ENCODE measurements around the gene SLC18A2. TPM values are rescaled to one million over a fixed set of nuclear protein-coding genes. Genes with fewer than 3 reads are reported as not detected.
A peak's percentile ranks its signal among the peaks of the same experiment; 100 is the strongest.
"Not testable (repeated sequence)": the region's sequence is repeated elsewhere in the genome, so short reads cannot be mapped to it uniquely, and the experiment has no call there.

SLC18A2 gene
- polyA plus RNA-seq, 4 donors = 0.22 to 0.57 (median 0.33) TPM

GRCh38 chr10:117224881-117225280 is 16.0 kb upstream of the SLC18A2 start:
- H3K4me1 ChIP-seq (ENCODE audit: control insufficient read depth in 3 of 3, insufficient read depth in 2 of 3, low read depth in 1 of 3, low read length in 2 of 3) = no peaks in the 10 kb centered on the region
- H3K36me3 ChIP-seq (ENCODE audit: control insufficient read depth in 3 of 3, insufficient read depth in 2 of 3, low read depth in 1 of 3, low read length in 3 of 3) = no peaks in the 10 kb centered on the region
- H3K27me3 ChIP-seq (ENCODE audit: control insufficient read depth in 3 of 3, insufficient read depth in 3 of 3, low read length in 3 of 3) = peaks cover 0 to 33% (median 0%) of the 10 kb centered on the region in 3 donors
- peaks cover 0 to 5% of the 10 kb centered on the region in 2 donors for H3K9me3 ChIP-seq (ENCODE audit: control insufficient read depth in 2 of 2, insufficient read depth in 1 of 2, low read depth in 1 of 2, low read length in 1 of 2)
- no peak for DNase-seq
- FAIRE-seq = no peak
- H3K27ac ChIP-seq (ENCODE audit: low read depth in 1 of 3, low read length in 2 of 3) = no peak overlapping the region
- no peak overlapping the region for H3K4me3 ChIP-seq (ENCODE audit: low read depth in 1 of 3, low read length in 3 of 3)
- 83 to 85% (median 85%) methylated on average over 3 of the region's 3 CpGs for WGBS, 3 donors

- H3K4me3 ChIP-seq (ENCODE audit: low read depth in 1 of 3, low read length in 3 of 3) = no peak overlapping the region
- H3K27me3 ChIP-seq (ENCODE audit: control insufficient read depth in 3 of 3, insufficient read depth in 3 of 3, low read length in 3 of 3) = peaks cover 0 to 31% (median 4%) of the 10 kb centered on the region in 3 donors
- peaks cover 0 to 6% of the 10 kb centered on the region in 2 donors for H3K9me3 ChIP-seq (ENCODE audit: control insufficient read depth in 2 of 2, insufficient read depth in 1 of 2, low read depth in 1 of 2, low read length in 1 of 2)
- 19 to 35% (median 23%) methylated on average over 10 of the region's 10 CpGs for whole genome bisulfite sequencing, 3 donors
- no peaks in the 10 kb centered on the region for H3K36me3 ChIP-seq (ENCODE audit: control insufficient read depth in 3 of 3, insufficient read depth in 2 of 3, low read depth in 1 of 3, low read length in 3 of 3)
- H3K27ac ChIP-seq (ENCODE audit: low read depth in 1 of 3, low read length in 2 of 3) = no peak overlapping the region
- DNase-seq (peak; percentile 45 to 54), FAIRE-seq (no peak)
- H3K4me1 ChIP-seq (ENCODE audit: control insufficient read depth in 3 of 3, insufficient read depth in 2 of 3, low read depth in 1 of 3, low read length in 2 of 3) = no peaks in the 10 kb centered on the region
These were observed 14.0 kb upstream of the SLC18A2 start for GRCh38 chr10:117226813-117227451.

GRCh38 chr10:117228210-117228609 is 12.7 kb upstream of the SLC18A2 start:
- Histone ChIP-seq H3K27me3 (ENCODE audit: control insufficient read depth in 3 of 3, insufficient read depth in 3 of 3, low read length in 3 of 3) (peaks cover 0 to 37% (median 4%) of the 10 kb centered on the region in 3 donors), H3K27ac (ENCODE audit: low read depth in 1 of 3, low read length in 2 of 3) (no peak overlapping the region), H3K9me3 (ENCODE audit: control insufficient read depth in 2 of 2, insufficient read depth in 1 of 2, low read depth in 1 of 2, low read length in 1 of 2) (peaks cover 0 to 6% of the 10 kb centered on the region in 2 donors), H3K4me1 (ENCODE audit: control insufficient read depth in 3 of 3, insufficient read depth in 2 of 3, low read depth in 1 of 3, low read length in 2 of 3) (no peaks in the 10 kb centered on the region), H3K36me3 (ENCODE audit: control insufficient read depth in 3 of 3, insufficient read depth in 2 of 3, low read depth in 1 of 3, low read length in 3 of 3) (no peaks in the 10 kb centered on the region), H3K4me3 (ENCODE audit: low read depth in 1 of 3, low read length in 3 of 3) (no peak overlapping the region)
- no peak for FAIRE-seq
- DNase-seq = no peak

- not testable (repeated sequence) for H3K4me3 ChIP-seq (ENCODE audit: low read depth in 1 of 3, low read length in 3 of 3); H3K9me3 ChIP-seq (ENCODE audit: control insufficient read depth in 2 of 2, insufficient read depth in 1 of 2, low read depth in 1 of 2, low read length in 1 of 2); FAIRE-seq; DNase-seq; H3K27ac ChIP-seq (ENCODE audit: low read depth in 1 of 3, low read length in 2 of 3); H3K4me1 ChIP-seq (ENCODE audit: control insufficient read depth in 3 of 3, insufficient read depth in 2 of 3, low read depth in 1 of 3, low read length in 2 of 3); H3K36me3 ChIP-seq (ENCODE audit: control insufficient read depth in 3 of 3, insufficient read depth in 2 of 3, low read depth in 1 of 3, low read length in 3 of 3)
- WGBS, 3 donors = 88 to 94% (median 88%) methylated on average over 4 of the region's 4 CpGs
- H3K27me3 ChIP-seq (ENCODE audit: control insufficient read depth in 3 of 3, insufficient read depth in 3 of 3, low read length in 3 of 3) = peaks cover 0 to 41% (median 5%) of the 10 kb centered on the region in 3 donors
These were observed 10.8 kb upstream of the SLC18A2 start for GRCh38 chr10:117230107-117230506.

GRCh38 chr10:117237401-117237991 is 3.4 kb upstream of the SLC18A2 start:
- no peaks in the 10 kb centered on the region for H3K36me3 ChIP-seq (ENCODE audit: control insufficient read depth in 3 of 3, insufficient read depth in 2 of 3, low read depth in 1 of 3, low read length in 3 of 3)
- DNase-seq (no peak), FAIRE-seq (no peak)
- H3K27ac ChIP-seq (ENCODE audit: low read depth in 1 of 3, low read length in 2 of 3) = no peak overlapping the region
- no peaks in the 10 kb centered on the region for H3K9me3 ChIP-seq (ENCODE audit: control insufficient read depth in 2 of 2, insufficient read depth in 1 of 2, low read depth in 1 of 2, low read length in 1 of 2)
- no peaks in the 10 kb centered on the region for H3K4me1 ChIP-seq (ENCODE audit: control insufficient read depth in 3 of 3, insufficient read depth in 2 of 3, low read depth in 1 of 3, low read length in 2 of 3)
- WGBS, 3 donors = 86 to 89% (median 87%) methylated on average over 5 of the region's 5 CpGs
- no peak overlapping the region for H3K4me3 ChIP-seq (ENCODE audit: low read depth in 1 of 3, low read length in 3 of 3)
- peaks cover 6 to 54% (median 20%) of the 10 kb centered on the region in 3 donors for H3K27me3 ChIP-seq (ENCODE audit: control insufficient read depth in 3 of 3, insufficient read depth in 3 of 3, low read length in 3 of 3)

- no peaks in the 10 kb centered on the region for H3K9me3 ChIP-seq (ENCODE audit: control insufficient read depth in 2 of 2, insufficient read depth in 1 of 2, low read depth in 1 of 2, low read length in 1 of 2)
These were observed 1.9 kb upstream of the SLC18A2 start for GRCh38 chr10:117239051-117239450.

DNA sequence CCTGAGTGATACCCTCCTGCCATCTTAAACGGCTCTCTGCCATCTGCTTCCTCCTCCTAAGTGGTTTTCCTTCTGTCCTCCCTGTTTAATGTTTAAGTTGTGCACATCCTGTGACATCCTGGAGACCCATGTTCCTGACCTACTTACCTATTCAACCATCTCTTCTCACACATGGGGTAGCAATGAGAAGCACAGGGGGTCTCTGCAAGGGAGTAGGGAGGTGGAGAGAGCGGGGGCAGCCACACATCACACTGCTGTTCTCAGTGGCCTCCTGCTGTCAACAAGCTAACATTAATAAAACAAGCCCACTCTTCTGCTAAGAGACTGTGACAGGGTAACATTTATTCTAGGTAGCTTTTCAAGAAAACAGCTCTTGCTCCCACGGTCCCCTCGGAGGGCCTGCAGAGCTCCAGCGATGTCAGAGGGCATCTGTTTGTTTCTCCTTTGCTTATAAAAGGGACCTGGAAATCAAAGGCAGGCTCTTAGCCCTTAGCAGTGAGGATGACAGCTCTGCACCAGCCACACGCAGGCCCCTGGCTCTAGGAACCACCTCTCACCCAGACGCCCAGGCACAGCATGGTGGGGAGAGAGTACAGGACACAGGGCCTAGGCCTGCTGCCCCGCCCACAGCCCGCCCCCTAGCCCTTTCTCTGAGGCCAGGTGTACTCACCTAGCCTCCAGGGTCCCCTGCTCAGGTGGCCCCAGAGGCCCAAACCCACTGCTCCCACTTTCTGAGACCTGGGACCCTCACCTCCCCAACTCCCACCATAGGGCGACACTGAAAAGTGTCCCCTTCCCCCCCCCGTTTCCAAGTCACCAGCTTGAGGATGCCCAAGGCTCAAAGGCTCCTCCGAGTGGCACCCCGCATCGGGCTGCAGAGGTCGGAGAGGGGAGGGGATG is 943 bp upstream of the SLC18A2 start:
- WGBS, 3 donors = 52 to 68% (median 54%) methylated on average over 14 to 15 of the region's 15 CpGs
- Histone ChIP-seq H3K36me3 (ENCODE audit: control insufficient read depth in 3 of 3, insufficient read depth in 2 of 3, low read depth in 1 of 3, low read length in 3 of 3) (no peaks in the 10 kb centered on the region), H3K9me3 (ENCODE audit: control insufficient read depth in 2 of 2, insufficient read depth in 1 of 2, low read depth in 1 of 2, low read length in 1 of 2) (no peaks in the 10 kb centered on the region), H3K27me3 (ENCODE audit: control insufficient read depth in 3 of 3, insufficient read depth in 3 of 3, low read length in 3 of 3) (peaks cover 6 to 68% (median 20%) of the 10 kb centered on the region in 3 donors), H3K27ac (ENCODE audit: low read depth in 1 of 3, low read length in 2 of 3) (no peak overlapping the region), H3K4me1 (ENCODE audit: control insufficient read depth in 3 of 3, insufficient read depth in 2 of 3, low read depth in 1 of 3, low read length in 2 of 3) (no peaks in the 10 kb centered on the region), H3K4me3 (ENCODE audit: low read depth in 1 of 3, low read length in 3 of 3) (no peak overlapping the region)
- DNase-seq (no peak), FAIRE-seq (no peak)

More at GRCh38 chr10:117239051-117239450, 1.9 kb upstream of the SLC18A2 start:
- FAIRE-seq (no peak), DNase-seq (no peak)
- no peaks in the 10 kb centered on the region for H3K36me3 ChIP-seq (ENCODE audit: control insufficient read depth in 3 of 3, insufficient read depth in 2 of 3, low read depth in 1 of 3, low read length in 3 of 3)
- no peak overlapping the region for H3K27ac ChIP-seq (ENCODE audit: low read depth in 1 of 3, low read length in 2 of 3)
- 68 to 89% (median 86%) methylated on average over 8 of the region's 8 CpGs for WGBS, 3 donors
- peaks cover 6 to 61% (median 20%) of the 10 kb centered on the region in 3 donors for H3K27me3 ChIP-seq (ENCODE audit: control insufficient read depth in 3 of 3, insufficient read depth in 3 of 3, low read length in 3 of 3)
- H3K4me3 ChIP-seq (ENCODE audit: low read depth in 1 of 3, low read length in 3 of 3) = no peak overlapping the region
- no peaks in the 10 kb centered on the region for H3K4me1 ChIP-seq (ENCODE audit: control insufficient read depth in 3 of 3, insufficient read depth in 2 of 3, low read depth in 1 of 3, low read length in 2 of 3)
